ENCODE results near the gene PTPN22. TPM values are rescaled to one million over a fixed set of nuclear protein-coding genes. Genes with fewer than 3 reads are reported as not detected.

The PTPN22 gene
- total and polyA plus RNA-seq, 2 experiments from 2014 or later, result 0.17 to 0.47 TPM

DNA sequence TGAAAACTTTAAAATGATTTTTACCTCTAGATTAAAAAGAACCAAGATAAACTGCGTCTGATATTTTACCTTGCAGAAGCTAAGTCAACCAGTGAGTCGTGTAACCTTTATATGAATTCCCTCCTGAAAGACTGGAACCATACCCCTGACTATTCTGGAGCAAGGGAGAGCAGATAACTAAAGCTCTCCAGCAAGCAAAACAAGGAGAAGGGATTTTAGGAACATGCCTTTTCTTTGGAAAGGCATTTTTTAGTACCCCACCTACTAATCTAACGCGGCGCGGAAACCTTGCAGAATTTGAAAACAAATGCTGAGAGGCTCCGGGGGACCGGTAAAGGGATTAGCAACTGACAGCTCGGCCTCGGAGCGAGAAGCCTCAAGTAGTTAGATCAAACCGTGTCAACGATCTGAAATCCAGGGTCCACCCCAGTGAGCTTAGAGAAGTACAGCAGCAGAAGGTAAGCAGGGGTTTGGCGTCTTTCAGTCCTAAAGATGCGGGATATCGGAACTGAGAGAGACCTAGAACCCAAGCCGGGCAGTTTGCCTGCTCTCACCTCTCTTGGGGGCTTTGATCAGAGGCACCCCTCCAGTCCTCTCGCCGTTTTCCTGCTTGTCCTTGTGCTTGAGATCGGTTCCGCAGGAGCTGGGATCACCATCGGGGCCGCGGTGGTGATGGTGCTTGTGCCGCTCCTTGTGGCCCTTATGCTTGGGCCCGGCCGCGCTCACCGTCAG lies 60.2 kb downstream of the PTPN22 start:
- DNase-seq (ENCODE audit: low spot score), result peak; percentile 66
- no peaks in the 10 kb centered on the region for H3K9me2 ChIP-seq (replicated peaks; ENCODE audit: insufficient read depth)
- peak overlapping the region; percentile 81 for H3K4me2 ChIP-seq
- H2AFZ ChIP-seq, result peak overlapping the region; percentile 22
- TF ChIP-seq, protein P1, sequence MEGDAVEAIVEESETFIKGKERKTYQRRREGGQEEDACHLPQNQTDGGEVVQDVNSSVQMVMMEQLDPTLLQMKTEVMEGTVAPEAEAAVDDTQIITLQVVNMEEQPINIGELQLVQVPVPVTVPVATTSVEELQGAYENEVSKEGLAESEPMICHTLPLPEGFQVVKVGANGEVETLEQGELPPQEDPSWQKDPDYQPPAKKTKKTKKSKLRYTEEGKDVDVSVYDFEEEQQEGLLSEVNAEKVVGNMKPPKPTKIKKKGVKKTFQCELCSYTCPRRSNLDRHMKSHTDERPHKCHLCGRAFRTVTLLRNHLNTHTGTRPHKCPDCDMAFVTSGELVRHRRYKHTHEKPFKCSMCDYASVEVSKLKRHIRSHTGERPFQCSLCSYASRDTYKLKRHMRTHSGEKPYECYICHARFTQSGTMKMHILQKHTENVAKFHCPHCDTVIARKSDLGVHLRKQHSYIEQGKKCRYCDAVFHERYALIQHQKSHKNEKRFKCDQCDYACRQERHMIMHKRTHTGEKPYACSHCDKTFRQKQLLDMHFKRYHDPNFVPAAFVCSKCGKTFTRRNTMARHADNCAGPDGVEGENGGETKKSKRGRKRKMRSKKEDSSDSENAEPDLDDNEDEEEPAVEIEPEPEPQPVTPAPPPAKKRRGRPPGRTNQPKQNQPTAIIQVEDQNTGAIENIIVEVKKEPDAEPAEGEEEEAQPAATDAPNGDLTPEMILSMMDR (IDR thresholded peaks at IDR 0.05; ENCODE audit: poor library complexity), result no peak
- TF ChIP-seq EZH2 (IDR thresholded peaks at IDR 0.05; ENCODE audit: borderline replicate concordance) (no peak), EZH2phosphoT487 (IDR thresholded peaks at IDR 0.05; ENCODE audit: low read depth, severe bottlenecking, unreplicated experiment) (no peak)
- H3K79me2 ChIP-seq, result peaks cover 54% of the 10 kb centered on the region
- H3K27me3 ChIP-seq, result no peaks in the 10 kb centered on the region
- no peaks in the 10 kb centered on the region for H3K9me3 ChIP-seq (ENCODE audit: low read depth)
- under 1% methylated on average over 29 of the region's 29 CpGs for WGBS (ENCODE audit: low lambda C conversion rate, missing lambda C conversion rate)
- no peaks in the 10 kb centered on the region for H3K36me3 ChIP-seq (replicated peaks; ENCODE audit: insufficient read depth, low read depth)
- peaks cover 10% of the 10 kb centered on the region for H3K4me1 ChIP-seq (ENCODE audit: insufficient read depth)
- peak overlapping the region; percentile 86 for H3K27ac ChIP-seq
- peak overlapping the region; percentile 63 for H3K4me3 ChIP-seq
- peaks cover 7% of the 10 kb centered on the region for H4K20me1 ChIP-seq (ENCODE audit: insufficient read depth, poor library complexity, severe bottlenecking)

DNA sequence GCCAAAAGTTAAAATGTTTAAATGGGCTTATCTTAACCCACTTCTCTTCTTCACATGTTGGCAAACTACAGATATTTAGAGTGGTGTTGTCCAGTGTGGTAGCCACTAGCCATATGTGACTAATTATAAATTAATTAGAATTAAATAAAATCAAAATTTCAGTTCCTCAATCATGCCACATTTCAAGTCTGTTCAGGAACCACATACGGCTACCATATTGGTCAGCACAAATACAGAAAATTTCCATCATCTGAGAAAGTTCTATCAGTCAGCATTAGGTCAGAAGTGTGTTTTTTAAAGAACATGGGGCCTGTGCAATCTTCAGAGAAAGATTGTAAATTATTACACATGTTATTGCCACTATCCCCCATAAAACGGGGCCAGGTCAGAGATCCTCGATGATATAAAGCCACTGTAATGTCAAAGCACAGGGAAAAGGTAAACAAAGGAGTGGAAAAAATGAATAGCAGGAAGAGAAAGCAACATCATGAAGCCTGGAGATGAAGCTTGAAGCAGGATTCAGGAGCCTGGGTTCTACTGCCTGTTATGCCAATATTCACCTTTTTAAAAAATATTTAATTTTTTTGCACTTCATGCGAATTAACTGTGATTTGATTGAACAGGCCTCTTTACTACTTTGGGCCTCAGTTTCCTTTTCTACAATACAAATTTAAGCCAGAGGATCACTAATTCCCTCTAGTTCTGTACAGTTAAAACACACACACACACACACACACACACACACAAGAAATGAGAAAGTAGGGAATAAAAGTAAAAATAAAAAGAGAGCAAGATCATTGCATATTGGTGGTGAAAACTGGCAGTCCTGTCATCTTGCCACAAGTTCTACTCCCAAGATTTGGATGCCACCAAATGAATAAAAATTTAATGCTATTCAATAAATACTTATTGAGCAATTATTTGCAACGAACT lies 61.6 kb downstream of the PTPN22 start:
- peak overlapping the region; percentile 86 for H3K27ac ChIP-seq
- peaks cover 10% of the 10 kb centered on the region for H3K4me1 ChIP-seq (ENCODE audit: insufficient read depth)
- no peaks in the 10 kb centered on the region for H3K36me3 ChIP-seq (replicated peaks; ENCODE audit: insufficient read depth, low read depth)
- H4K20me1 ChIP-seq (ENCODE audit: insufficient read depth, poor library complexity, severe bottlenecking), result peaks cover 7% of the 10 kb centered on the region
- TF ChIP-seq, protein P1 (IDR thresholded peaks at IDR 0.05; ENCODE audit: poor library complexity), result no peak
- no peak for TF ChIP-seq EZH2 (IDR thresholded peaks at IDR 0.05; ENCODE audit: borderline replicate concordance)
- TF ChIP-seq EZH2phosphoT487 (IDR thresholded peaks at IDR 0.05; ENCODE audit: low read depth, severe bottlenecking, unreplicated experiment), result no peak
- no peaks in the 10 kb centered on the region for H3K27me3 ChIP-seq
- WGBS (ENCODE audit: low lambda C conversion rate, missing lambda C conversion rate), result 34% methylated on average over 5 of the region's 5 CpGs
- H3K79me2 ChIP-seq, result peaks cover 68% of the 10 kb centered on the region
- DNase-seq (ENCODE audit: low spot score), result peak; percentile 72
- H3K9me3 ChIP-seq (ENCODE audit: low read depth), result no peaks in the 10 kb centered on the region
- H3K4me3 ChIP-seq, result peak overlapping the region; percentile 63
- no peak overlapping the region for H2AFZ ChIP-seq
- H3K4me2 ChIP-seq, result peak overlapping the region; percentile 81
- no peaks in the 10 kb centered on the region for H3K9me2 ChIP-seq (replicated peaks; ENCODE audit: insufficient read depth)

DNA sequence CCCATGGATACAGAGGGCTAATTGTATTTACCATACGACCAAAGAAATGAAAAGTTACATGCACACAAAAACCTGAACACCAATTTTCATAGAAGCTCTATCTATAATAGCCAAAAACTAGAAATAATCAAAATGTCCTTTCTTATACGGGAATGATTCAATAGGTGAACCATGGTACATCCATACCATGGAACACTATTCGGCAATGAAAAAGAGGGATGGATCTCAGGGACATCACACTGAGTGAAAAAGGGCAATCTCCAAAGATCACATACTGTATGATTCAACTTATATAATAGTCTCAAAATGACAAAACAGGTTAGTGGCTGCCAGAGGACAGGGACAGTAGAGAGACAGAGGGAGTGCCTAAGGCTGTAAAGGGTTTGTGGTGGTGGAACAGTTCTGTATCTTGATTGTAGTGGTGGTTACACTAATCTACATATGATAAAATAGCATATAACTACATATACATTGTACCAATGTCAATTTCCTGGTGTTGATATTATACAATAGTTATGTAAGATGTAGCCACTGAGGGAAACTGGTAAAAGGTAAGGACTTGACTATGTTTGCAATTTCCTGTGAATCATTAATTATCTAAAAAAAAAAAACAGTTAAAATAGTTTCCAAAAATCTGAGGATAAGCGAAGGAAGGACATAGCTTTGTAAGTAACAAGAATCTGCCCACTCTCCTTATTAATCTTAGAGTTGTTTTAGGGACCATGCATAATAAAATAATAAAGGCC lies 62.9 kb downstream of the PTPN22 start:
- H3K27ac ChIP-seq, result peak overlapping the region; percentile 86
- no peaks in the 10 kb centered on the region for H3K27me3 ChIP-seq
- H3K4me1 ChIP-seq (ENCODE audit: insufficient read depth), result peaks cover 20% of the 10 kb centered on the region
- H3K4me2 ChIP-seq, result peak overlapping the region; percentile 81
- H2AFZ ChIP-seq, result no peak overlapping the region
- no peaks in the 10 kb centered on the region for H3K9me3 ChIP-seq (ENCODE audit: low read depth)
- no peaks in the 10 kb centered on the region for H3K9me2 ChIP-seq (replicated peaks; ENCODE audit: insufficient read depth)
- no peak for TF ChIP-seq EZH2phosphoT487 (IDR thresholded peaks at IDR 0.05; ENCODE audit: low read depth, severe bottlenecking, unreplicated experiment)
- TF ChIP-seq EZH2 (IDR thresholded peaks at IDR 0.05; ENCODE audit: borderline replicate concordance), result no peak
- TF ChIP-seq, protein P1 (IDR thresholded peaks at IDR 0.05; ENCODE audit: poor library complexity), result no peak
- H3K36me3 ChIP-seq (replicated peaks; ENCODE audit: insufficient read depth, low read depth), result no peaks in the 10 kb centered on the region
- no peak overlapping the region for H3K4me3 ChIP-seq
- peaks cover 7% of the 10 kb centered on the region for H4K20me1 ChIP-seq (ENCODE audit: insufficient read depth, poor library complexity, severe bottlenecking)
- no peak for DNase-seq (ENCODE audit: low spot score)
- peaks cover 79% of the 10 kb centered on the region for H3K79me2 ChIP-seq
- WGBS (ENCODE audit: low lambda C conversion rate, missing lambda C conversion rate), result 93% methylated on average over 4 of the region's 4 CpGs
